MM.1S (cell line): ENCODE data around the gene RWDD2A.

ENCODE experiments used
- EZH2 ChIP-seq: fragments of 300-600 bp; sonication (generic); optimal IDR thresholded peaks from 2 replicates; pipeline ENCODE3; 2017; ENCODE audit warnings: low read depth, mild to moderate bottlenecking, antibody characterized with exemption, low read length, mixed read lengths
- TF ChIP-seq, protein P1 (sequence below): fragments of 300-600 bp; sonication (generic); IDR thresholded peaks from 2 replicates; pipeline ENCODE4 v1.5.1; 2016; ENCODE audit warnings: antibody characterized with exemption, low read length, mixed read lengths

DNA sequence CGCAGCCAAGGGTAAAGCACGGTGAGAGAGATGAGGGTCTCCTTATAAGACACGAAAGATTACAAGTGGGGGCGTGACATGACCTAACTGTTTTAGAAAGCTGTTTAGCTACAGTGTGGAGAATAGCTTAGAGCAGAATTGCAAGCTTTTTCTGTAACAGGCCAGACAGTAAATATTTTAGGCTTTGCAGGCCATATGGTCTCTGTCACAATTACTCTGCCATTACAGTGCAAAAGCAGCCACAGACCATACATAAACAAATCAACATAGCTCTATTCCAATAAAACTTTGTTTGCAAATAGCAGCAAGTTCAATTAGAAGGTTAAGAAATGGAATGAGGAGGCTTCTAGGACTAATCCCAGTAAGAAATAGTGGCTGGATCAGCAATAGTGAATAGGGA is 16.9 kb upstream of the RWDD2A start:
- TF ChIP-seq, protein P1, sequence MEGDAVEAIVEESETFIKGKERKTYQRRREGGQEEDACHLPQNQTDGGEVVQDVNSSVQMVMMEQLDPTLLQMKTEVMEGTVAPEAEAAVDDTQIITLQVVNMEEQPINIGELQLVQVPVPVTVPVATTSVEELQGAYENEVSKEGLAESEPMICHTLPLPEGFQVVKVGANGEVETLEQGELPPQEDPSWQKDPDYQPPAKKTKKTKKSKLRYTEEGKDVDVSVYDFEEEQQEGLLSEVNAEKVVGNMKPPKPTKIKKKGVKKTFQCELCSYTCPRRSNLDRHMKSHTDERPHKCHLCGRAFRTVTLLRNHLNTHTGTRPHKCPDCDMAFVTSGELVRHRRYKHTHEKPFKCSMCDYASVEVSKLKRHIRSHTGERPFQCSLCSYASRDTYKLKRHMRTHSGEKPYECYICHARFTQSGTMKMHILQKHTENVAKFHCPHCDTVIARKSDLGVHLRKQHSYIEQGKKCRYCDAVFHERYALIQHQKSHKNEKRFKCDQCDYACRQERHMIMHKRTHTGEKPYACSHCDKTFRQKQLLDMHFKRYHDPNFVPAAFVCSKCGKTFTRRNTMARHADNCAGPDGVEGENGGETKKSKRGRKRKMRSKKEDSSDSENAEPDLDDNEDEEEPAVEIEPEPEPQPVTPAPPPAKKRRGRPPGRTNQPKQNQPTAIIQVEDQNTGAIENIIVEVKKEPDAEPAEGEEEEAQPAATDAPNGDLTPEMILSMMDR, result no peak
- TF ChIP-seq EZH2, result no peak
